ENCODE measurements around the gene GPLD1.

DNA sequence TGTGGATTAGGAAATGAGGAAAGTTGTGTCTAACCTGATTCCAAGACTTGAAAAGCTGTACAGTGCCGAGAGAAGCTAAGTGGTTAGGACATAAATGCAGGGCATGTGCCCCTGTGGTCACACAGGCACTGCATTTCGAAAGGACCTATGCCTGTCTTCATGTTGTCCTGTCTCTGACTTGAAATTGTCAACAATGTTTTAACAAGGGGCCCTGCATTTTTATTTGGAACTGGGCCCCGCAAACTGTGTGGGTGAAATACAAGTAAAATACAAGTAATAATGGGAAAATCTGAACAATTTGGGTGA lies 47.8 kb downstream of the GPLD1 start:
- TF ChIP-seq CTCF (IDR thresholded peaks at IDR 0.05) (no peak), POLR2A (IDR thresholded peaks at IDR 0.05) (no peak)
